ENCODE measurements around the gene NCOA5. TPM values are rescaled to one million over a fixed set of nuclear protein-coding genes. Genes with fewer than 3 reads are reported as not detected.
A peak's percentile ranks its signal among the peaks of the same experiment; 100 is the strongest.

Gene NCOA5
- total and polyA plus RNA-seq, 3 experiments from 2014 or later, result 28.7 to 36.9 (median 34.9) TPM

DNA sequence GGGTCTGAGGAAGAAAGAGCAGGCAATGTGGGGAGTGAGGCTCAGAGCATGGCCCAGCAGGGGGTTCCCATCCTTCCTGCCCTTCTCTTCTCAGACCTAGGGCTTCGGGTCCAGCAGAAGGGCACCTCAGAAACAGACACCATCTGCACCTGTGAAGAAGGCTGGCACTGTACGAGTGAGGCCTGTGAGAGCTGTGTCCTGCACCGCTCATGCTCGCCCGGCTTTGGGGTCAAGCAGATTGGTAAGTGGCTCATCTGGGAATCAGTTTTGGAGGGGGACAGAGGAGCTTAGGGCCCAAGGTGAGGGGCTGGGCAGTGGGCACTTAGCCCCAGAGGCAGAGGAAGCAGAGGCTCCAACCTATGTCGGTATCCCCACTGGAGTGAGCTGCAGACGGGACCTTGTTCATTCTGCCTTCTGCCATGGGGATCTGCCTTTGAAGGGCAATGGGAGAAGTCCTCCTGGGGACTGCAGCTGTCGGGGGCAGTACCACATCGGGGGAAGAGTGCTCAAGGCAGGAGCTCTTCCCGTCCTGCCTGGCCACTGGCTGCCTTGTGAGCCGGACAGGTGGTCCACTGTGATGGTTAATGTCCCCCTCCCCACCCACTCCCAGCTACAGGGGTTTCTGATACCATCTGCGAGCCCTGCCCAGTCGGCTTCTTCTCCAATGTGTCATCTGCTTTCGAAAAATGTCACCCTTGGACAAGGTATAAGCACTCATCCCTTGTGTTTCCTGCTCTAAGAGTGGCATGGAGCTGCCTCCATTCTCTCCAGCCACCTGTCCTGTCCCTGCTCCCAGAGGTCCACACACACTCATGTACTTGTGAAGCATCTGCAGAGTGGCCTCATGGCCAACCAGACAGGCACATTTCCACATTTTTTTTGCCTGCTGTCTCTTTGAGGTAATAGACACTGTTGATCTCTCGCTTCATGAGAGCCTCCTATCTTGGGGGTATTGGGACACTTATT, 33.0 kb upstream of the NCOA5 start:
- Histone ChIP-seq H3K27ac (ENCODE audit: low read depth, low read length) (no peak overlapping the region), H3K9me3 (ENCODE audit: low read length) (no peaks in the 10 kb centered on the region), H3K4me1 (ENCODE audit: insufficient read depth, low read length) (peaks cover 5% of the 10 kb centered on the region), H3K4me3 (ENCODE audit: low read length) (no peak overlapping the region), H3K27me3 (ENCODE audit: insufficient read depth, low read length, poor library complexity, severe bottlenecking) (no peaks in the 10 kb centered on the region), H3K36me3 (ENCODE audit: insufficient read depth, low read length) (no peaks in the 10 kb centered on the region)
- peaks cover 11 to 26% (median 15%) of the 10 kb centered on the region in 3 donors for H3K4me1 Mint-ChIP-seq
- POLR2A ChIA-PET, result no interaction called here
- peaks cover 3 to 10% of the 10 kb centered on the region in 2 donors for H3K27me3 Mint-ChIP-seq
- no peaks in the 10 kb centered on the region for H3K9me3 Mint-ChIP-seq
- no peak for DNase-seq
- no peak overlapping the region for H3K4me3 Mint-ChIP-seq
- CTCF ChIA-PET, result no interaction called here
- no peak overlapping the region for H3K27ac Mint-ChIP-seq
- peaks cover 0 to 34% (median 0%) of the 10 kb centered on the region in 3 donors for H3K36me3 Mint-ChIP-seq

DNA sequence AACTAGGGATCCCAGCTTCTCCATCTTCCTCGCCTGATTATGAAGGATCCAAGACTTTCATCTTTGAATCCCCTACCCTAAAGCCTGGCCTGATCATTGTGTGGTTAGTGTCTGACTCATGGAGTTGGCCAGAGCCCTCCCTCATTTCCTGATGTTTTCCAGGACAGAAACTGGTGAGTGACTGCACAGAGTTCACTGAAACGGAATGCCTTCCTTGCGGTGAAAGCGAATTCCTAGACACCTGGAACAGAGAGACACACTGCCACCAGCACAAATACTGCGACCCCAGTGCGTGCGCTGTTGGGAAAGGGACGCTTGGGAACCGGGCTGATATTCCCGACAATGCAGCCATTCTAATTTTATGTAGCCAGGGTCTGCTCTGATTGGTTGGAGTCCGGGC, 32.3 kb upstream of the NCOA5 start:
- no peak for DNase-seq
- Histone ChIP-seq H3K27ac (ENCODE audit: low read depth, low read length) (no peak overlapping the region), H3K36me3 (ENCODE audit: insufficient read depth, low read length) (no peaks in the 10 kb centered on the region), H3K4me3 (ENCODE audit: low read length) (no peak overlapping the region), H3K4me1 (ENCODE audit: insufficient read depth, low read length) (peaks cover 9% of the 10 kb centered on the region), H3K27me3 (ENCODE audit: insufficient read depth, low read length, poor library complexity, severe bottlenecking) (no peaks in the 10 kb centered on the region), H3K9me3 (ENCODE audit: low read length) (no peaks in the 10 kb centered on the region)
- H3K27ac Mint-ChIP-seq, result no peak overlapping the region
- H3K27me3 Mint-ChIP-seq, result peaks cover 3 to 7% of the 10 kb centered on the region in 2 donors
- ChIA-PET POLR2A (no interaction called here), CTCF (no interaction called here)
- peaks cover 0 to 31% (median 0%) of the 10 kb centered on the region in 3 donors for H3K36me3 Mint-ChIP-seq
- peaks cover 15 to 31% (median 19%) of the 10 kb centered on the region in 3 donors for H3K4me1 Mint-ChIP-seq
- no peaks in the 10 kb centered on the region for H3K9me3 Mint-ChIP-seq
- no peak overlapping the region for H3K4me3 Mint-ChIP-seq

DNA sequence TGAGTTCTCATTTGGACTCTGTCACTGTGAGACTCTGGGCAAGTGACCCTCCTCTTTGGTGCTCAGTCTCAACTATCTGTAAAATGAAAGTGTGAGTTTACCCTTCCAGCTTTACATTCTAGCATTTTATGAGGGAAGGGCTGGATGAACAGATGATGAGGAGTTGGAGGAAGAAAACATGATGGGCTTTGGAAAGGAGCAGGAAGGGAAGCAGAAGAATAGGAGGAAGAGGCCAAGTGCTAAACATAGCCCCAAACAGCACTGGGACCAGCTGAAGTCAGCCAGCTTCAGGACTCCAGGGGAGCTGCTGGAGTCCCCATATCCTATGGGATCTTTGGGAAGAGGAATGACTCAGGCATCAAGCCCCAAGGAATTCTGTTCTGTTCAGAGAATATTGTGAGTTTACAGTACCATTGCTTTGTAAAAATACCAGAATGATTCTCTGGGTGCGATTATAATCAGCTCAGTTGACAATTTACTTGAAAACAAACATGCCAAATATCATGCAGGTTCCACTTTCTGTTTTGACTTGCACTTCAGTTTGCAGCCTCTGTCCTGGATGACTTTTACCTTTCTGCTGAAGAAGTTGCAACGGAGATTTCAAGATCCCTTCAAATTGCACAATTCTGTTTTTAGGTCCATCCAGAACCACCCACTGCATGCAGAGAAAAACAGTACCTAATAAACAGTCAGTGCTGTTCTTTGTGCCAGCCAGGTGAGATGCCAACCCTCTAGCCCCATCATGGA, 31.6 kb upstream of the NCOA5 start:
- H3K4me1 Mint-ChIP-seq, result peaks cover 15 to 31% (median 19%) of the 10 kb centered on the region in 3 donors
- ChIA-PET POLR2A (no interaction called here), CTCF (no interaction called here)
- H3K4me3 Mint-ChIP-seq, result peak overlapping the region in 1 of 7 donors; percentile 1
- H3K27me3 Mint-ChIP-seq, result peaks cover 0 to 3% of the 10 kb centered on the region in 2 donors
- Histone ChIP-seq H3K27ac (ENCODE audit: low read depth, low read length) (no peak overlapping the region), H3K9me3 (ENCODE audit: low read length) (no peaks in the 10 kb centered on the region), H3K4me3 (ENCODE audit: low read length) (no peak overlapping the region), H3K4me1 (ENCODE audit: insufficient read depth, low read length) (peaks cover 9% of the 10 kb centered on the region), H3K27me3 (ENCODE audit: insufficient read depth, low read length, poor library complexity, severe bottlenecking) (no peaks in the 10 kb centered on the region), H3K36me3 (ENCODE audit: insufficient read depth, low read length) (no peaks in the 10 kb centered on the region)
- peaks cover 0 to 27% (median 0%) of the 10 kb centered on the region in 3 donors for H3K36me3 Mint-ChIP-seq
- DNase-seq, result no peak
- H3K9me3 Mint-ChIP-seq, result no peaks in the 10 kb centered on the region
- H3K27ac Mint-ChIP-seq, result no peak overlapping the region

DNA sequence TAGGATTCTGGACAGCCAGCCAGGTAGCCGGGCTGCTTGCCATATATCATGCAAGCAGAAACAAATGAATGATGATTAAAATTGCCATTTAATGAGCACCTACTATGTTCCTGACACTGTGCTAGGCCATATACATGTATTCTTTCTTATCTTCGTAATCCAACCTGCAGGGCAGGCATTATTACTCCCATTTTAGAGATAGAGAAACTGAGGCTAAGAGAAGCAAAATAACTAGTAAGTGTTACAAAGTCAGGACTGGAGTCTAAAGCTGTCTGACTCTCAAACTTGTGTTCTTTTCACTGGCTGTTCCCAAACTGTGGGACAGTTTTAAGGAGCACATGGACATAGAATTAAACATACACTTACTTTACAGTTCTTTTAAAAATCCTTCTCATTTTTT, 30.4 kb upstream of the NCOA5 start:
- Histone ChIP-seq H3K27ac (ENCODE audit: low read depth, low read length) (no peak overlapping the region), H3K27me3 (ENCODE audit: insufficient read depth, low read length, poor library complexity, severe bottlenecking) (no peaks in the 10 kb centered on the region), H3K4me1 (ENCODE audit: insufficient read depth, low read length) (peaks cover 9% of the 10 kb centered on the region), H3K36me3 (ENCODE audit: insufficient read depth, low read length) (no peaks in the 10 kb centered on the region), H3K4me3 (ENCODE audit: low read length) (no peak overlapping the region), H3K9me3 (ENCODE audit: low read length) (no peaks in the 10 kb centered on the region)
- DNase-seq, result no peak
- CTCF ChIA-PET, result no interaction called here
- Mint-ChIP-seq H3K4me1 (peaks cover 17 to 31% (median 19%) of the 10 kb centered on the region in 3 donors), H3K4me3 (no peak overlapping the region), H3K36me3 (peaks cover 0 to 23% (median 0%) of the 10 kb centered on the region in 3 donors), H3K9me3 (no peaks in the 10 kb centered on the region), H3K27ac (no peak overlapping the region), H3K27me3 (peaks cover 0 to 8% of the 10 kb centered on the region in 2 donors)
- POLR2A ChIA-PET, result no interaction called here

DNA sequence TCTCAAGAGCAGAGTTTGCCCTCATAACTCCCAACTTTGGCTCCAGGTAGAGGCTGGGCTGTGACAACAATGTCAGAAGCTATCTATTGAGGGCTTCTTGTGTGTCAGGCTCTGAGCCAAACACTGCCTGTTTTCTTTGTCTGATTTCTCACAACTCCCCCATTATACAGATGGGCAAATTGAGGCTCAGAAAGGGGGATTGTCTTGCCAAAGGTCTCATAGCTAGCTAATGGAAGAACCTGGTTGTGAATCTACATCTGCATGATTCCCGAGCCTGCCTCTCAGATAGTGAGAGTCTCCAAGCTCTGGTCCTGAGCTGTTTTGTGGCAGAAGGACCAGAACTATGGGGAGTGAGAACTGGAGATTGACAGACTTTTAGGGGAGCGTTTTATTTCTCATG, 29.8 kb upstream of the NCOA5 start:
- Mint-ChIP-seq H3K4me1 (peaks cover 17 to 31% (median 19%) of the 10 kb centered on the region in 3 donors), H3K36me3 (peaks cover 0 to 23% (median 0%) of the 10 kb centered on the region in 3 donors), H3K4me3 (peak overlapping the region in 3 of 7 donors; percentile 20 to 94 (median 53)), H3K27ac (peak overlapping the region in 1 of 8 donors; percentile 4), H3K9me3 (no peaks in the 10 kb centered on the region), H3K27me3 (peaks cover 0 to 11% of the 10 kb centered on the region in 2 donors)
- Histone ChIP-seq H3K9me3 (ENCODE audit: low read length) (no peaks in the 10 kb centered on the region), H3K36me3 (ENCODE audit: insufficient read depth, low read length) (no peaks in the 10 kb centered on the region), H3K4me1 (ENCODE audit: insufficient read depth, low read length) (peaks cover 9% of the 10 kb centered on the region), H3K27me3 (ENCODE audit: insufficient read depth, low read length, poor library complexity, severe bottlenecking) (no peaks in the 10 kb centered on the region), H3K4me3 (ENCODE audit: low read length) (no peak overlapping the region), H3K27ac (ENCODE audit: low read depth, low read length) (no peak overlapping the region)
- no peak for DNase-seq
- CTCF ChIA-PET, result no interaction called here
- POLR2A ChIA-PET, result no interaction called here

DNA sequence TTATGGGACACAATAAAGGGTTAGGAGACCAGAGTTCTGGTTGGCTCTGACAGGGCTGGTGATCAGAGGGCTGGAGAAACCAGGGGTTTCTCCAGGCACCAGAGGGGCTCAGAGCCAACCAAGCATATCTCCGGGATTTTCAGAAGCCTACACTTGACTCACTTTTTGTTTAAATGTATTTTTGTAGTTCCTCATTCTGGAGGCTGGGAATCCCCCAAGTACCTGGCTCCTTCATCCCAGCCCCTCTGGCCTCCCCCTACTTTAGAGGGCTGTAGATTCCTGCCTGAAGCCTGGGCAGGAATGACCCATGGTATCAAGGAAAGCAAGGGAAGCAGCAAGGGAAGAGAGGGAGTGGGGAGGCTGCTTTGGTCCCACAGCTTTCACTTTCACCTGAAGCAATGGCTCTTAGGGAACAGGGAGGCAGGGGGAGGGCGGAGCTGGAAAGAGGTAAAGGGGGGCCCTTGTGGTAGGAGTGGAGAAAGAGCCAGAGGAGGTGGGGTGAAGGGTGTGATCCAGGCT, 29.3 kb upstream of the NCOA5 start:
- peaks cover 17 to 31% (median 19%) of the 10 kb centered on the region in 3 donors for H3K4me1 Mint-ChIP-seq
- no peak for DNase-seq
- H3K27me3 Mint-ChIP-seq, result peaks cover 0 to 11% of the 10 kb centered on the region in 2 donors
- no peaks in the 10 kb centered on the region for H3K9me3 Mint-ChIP-seq
- Histone ChIP-seq H3K36me3 (ENCODE audit: insufficient read depth, low read length) (no peaks in the 10 kb centered on the region), H3K9me3 (ENCODE audit: low read length) (no peaks in the 10 kb centered on the region), H3K4me1 (ENCODE audit: insufficient read depth, low read length) (peaks cover 9% of the 10 kb centered on the region), H3K4me3 (ENCODE audit: low read length) (no peak overlapping the region), H3K27ac (ENCODE audit: low read depth, low read length) (no peak overlapping the region), H3K27me3 (ENCODE audit: insufficient read depth, low read length, poor library complexity, severe bottlenecking) (no peaks in the 10 kb centered on the region)
- H3K4me3 Mint-ChIP-seq, result peak overlapping the region in 6 of 7 donors; percentile 73 to 97 (median 94)
- CTCF ChIA-PET, result no interaction called here
- H3K27ac Mint-ChIP-seq, result peak overlapping the region in 4 of 8 donors; percentile 4 to 97 (median 34)
- POLR2A ChIA-PET, result no interaction called here
- H3K36me3 Mint-ChIP-seq, result peaks cover 0 to 19% (median 0%) of the 10 kb centered on the region in 3 donors

DNA sequence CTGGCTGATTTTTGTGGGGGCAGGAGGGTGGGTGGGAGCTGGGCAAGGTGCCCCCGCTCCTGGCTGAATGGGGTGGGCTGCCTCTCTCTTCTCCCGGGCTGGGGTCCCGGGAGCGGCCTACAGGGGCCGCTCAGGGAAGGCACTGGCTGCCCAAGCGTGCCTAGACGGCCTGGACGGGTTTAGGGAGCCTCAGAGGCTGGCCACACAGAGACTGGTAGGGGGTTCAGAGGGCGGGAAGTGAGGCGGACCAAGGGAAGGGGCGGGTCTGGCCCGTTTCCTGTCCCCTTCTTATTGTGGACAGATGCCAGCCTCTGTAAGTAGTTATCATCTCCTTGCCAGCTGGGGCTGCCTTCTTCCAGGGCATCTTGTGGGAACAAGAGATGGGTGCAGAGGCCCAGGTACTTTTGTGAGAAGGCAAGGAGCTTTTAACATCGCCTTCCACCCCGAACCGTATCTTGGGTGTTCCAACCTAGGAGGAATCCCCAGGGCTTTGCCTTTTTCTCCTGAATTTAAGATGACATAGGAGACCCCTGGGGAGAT, 28.8 kb upstream of the NCOA5 start:
- POLR2A ChIA-PET, result interaction anchor here (0.6 kb wide), 1 partner anchor 148 kb away, joined by 3 read pairs; no protein-coding TSS in a partner anchor

More for the DNA sequence above, 28.8 kb upstream of the NCOA5 start:
- peaks cover 0 to 16% (median 0%) of the 10 kb centered on the region in 3 donors for H3K36me3 Mint-ChIP-seq
- Histone ChIP-seq H3K4me1 (ENCODE audit: insufficient read depth, low read length) (peaks cover 9% of the 10 kb centered on the region), H3K27ac (ENCODE audit: low read depth, low read length) (no peak overlapping the region), H3K36me3 (ENCODE audit: insufficient read depth, low read length) (no peaks in the 10 kb centered on the region), H3K4me3 (ENCODE audit: low read length) (peak overlapping the region; percentile 76), H3K27me3 (ENCODE audit: insufficient read depth, low read length, poor library complexity, severe bottlenecking) (no peaks in the 10 kb centered on the region), H3K9me3 (ENCODE audit: low read length) (no peaks in the 10 kb centered on the region)
- no peak for DNase-seq
- peaks cover 0 to 13% of the 10 kb centered on the region in 2 donors for H3K27me3 Mint-ChIP-seq
- H3K4me1 Mint-ChIP-seq, result peaks cover 17 to 31% (median 19%) of the 10 kb centered on the region in 3 donors
- CTCF ChIA-PET, result interaction anchor here (1.1 kb wide), 1 partner anchor 104 kb away, joined by 3 read pairs; no protein-coding TSS in a partner anchor
- H3K4me3 Mint-ChIP-seq, result peak overlapping the region; percentile 73 to 97 (median 93)
- H3K9me3 Mint-ChIP-seq, result no peaks in the 10 kb centered on the region
- peak overlapping the region in 5 of 8 donors; percentile 35 to 97 (median 90) for H3K27ac Mint-ChIP-seq

All from CD8-positive, alpha-beta memory T cell (primary cell).